Nephron progenitor cell (in vitro differentiated cells): ENCODE results near the gene RAB34.
A peak's percentile ranks its signal among the peaks of the same experiment; 100 is the strongest.

Source experiments
- DNase-seq: peaks from one replicate; pipeline ENCODE4 v3.0.0; 2021
- H3K27ac Mint-ChIP-seq: 2 replicates; pipeline ENCODE4 v1.8.0; 2021; ENCODE audit warnings: mild to moderate bottlenecking, moderate library complexity, mixed read lengths
- H3K27me3 Mint-ChIP-seq: 2 replicates; pipeline ENCODE4 v1.8.0; 2021; ENCODE audit warnings: mild to moderate bottlenecking, low read depth, mixed read lengths; ENCODE audit not compliant: poor library complexity
- H3K36me3 Mint-ChIP-seq: 2 replicates; pipeline ENCODE4 v1.8.0; 2021; ENCODE audit warnings: low read depth, mixed read lengths
- H3K4me1 Mint-ChIP-seq: 2 replicates; pipeline ENCODE4 v1.8.0; 2021; ENCODE audit warnings: mixed read lengths
- H3K4me3 Mint-ChIP-seq: 2 replicates; pipeline ENCODE4 v1.8.0; 2021; ENCODE audit warnings: mild to moderate bottlenecking, moderate library complexity, mixed read lengths
- H3K9me3 Mint-ChIP-seq: 2 replicates; pipeline ENCODE4 v1.8.0; 2021; ENCODE audit warnings: mild to moderate bottlenecking, moderate library complexity, mixed read lengths
- TF ChIP-seq, protein P1 (sequence below): fragments of 200-600 bp; sonication (generic); IDR thresholded peaks from 2 replicates; pipeline ENCODE4 v1.5.0; 2021; ENCODE audit warnings: antibody characterized with exemption

The RAB34 gene

DNA sequence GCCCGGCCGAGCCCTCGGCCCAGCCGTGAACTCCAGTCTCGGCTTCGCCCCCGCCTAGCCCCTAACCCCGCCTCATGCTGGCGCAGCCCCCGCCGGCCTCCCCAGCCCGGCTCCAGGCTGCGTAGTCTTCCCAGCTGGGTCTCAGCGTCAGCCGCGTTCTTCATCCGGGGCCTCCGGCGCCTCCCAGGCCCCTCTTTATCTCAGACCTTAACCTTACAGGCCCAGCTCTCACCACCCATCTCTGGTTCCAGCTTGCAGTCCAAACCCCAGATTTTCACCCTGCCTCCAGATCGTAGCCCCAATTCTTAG lies 6.0 kb downstream of the RAB34 start, which contains the start of gene PROCA1:
TSS of gene PROCA1 (minus strand) at position 166 of the 309 bp plus-strand sequence. CDS start 228 bp downstream, outside the sequence.
- Mint-ChIP-seq H3K4me3 (peak within 1 kb of the TSS; percentile 96), H3K27me3 (peaks cover 3% of the 10 kb centered on the region), H3K4me1 (peaks cover 66% of the 10 kb centered on the region), H3K9me3 (no peaks in the 10 kb centered on the region), H3K36me3 (peaks cover 37% of the 10 kb centered on the region), H3K27ac (peak within 1 kb of the TSS; percentile 100)
- TF ChIP-seq, protein P1, sequence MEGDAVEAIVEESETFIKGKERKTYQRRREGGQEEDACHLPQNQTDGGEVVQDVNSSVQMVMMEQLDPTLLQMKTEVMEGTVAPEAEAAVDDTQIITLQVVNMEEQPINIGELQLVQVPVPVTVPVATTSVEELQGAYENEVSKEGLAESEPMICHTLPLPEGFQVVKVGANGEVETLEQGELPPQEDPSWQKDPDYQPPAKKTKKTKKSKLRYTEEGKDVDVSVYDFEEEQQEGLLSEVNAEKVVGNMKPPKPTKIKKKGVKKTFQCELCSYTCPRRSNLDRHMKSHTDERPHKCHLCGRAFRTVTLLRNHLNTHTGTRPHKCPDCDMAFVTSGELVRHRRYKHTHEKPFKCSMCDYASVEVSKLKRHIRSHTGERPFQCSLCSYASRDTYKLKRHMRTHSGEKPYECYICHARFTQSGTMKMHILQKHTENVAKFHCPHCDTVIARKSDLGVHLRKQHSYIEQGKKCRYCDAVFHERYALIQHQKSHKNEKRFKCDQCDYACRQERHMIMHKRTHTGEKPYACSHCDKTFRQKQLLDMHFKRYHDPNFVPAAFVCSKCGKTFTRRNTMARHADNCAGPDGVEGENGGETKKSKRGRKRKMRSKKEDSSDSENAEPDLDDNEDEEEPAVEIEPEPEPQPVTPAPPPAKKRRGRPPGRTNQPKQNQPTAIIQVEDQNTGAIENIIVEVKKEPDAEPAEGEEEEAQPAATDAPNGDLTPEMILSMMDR, result no peak
- no peak for DNase-seq

DNA sequence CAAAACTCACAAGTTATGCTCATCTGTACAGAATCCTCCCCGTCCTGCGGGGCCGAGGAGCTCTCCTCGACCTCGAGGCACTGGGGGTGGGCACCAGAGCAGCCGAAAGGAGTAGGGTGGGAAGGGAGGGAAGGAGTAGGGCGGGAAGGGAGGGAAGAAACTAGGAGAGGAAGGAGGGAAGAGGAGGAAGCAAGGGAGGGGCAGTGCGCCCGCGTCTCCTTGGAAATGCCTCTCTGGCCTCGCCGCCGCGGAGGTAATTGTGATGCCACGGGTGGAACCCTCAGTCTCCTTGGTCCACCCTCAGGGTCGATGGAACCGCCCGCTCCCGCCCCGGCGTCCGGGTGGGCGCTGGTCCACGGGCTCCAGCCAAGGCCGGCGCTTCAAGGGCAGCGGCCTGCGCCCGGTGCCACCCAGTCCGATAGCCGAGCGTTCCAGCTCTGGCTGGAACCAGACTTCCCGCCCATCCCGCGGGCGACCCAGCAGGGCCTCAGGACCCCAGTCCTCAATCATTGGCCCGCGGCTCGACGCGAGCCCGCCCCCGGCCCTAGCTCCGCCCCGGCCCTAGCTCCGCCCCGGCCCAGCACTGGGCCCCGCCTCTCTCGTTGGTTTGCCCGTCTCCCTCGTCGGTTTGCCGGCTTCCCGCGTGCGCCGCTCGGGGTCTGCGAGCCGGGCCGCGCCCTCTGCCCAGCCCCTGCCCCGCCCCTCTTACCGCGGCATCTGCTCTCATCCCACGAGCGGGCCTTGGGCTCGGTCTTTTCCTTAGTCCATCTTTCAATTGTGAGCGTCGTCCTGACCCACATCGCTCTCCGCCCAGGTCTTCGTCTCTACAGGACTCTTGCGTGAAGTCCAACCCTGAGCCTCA lies 6.6 kb downstream of the RAB34 start:
- Mint-ChIP-seq H3K27ac (peak overlapping the region; percentile 100), H3K36me3 (peaks cover 37% of the 10 kb centered on the region), H3K4me1 (peaks cover 60% of the 10 kb centered on the region), H3K27me3 (peaks cover 3% of the 10 kb centered on the region), H3K9me3 (no peaks in the 10 kb centered on the region), H3K4me3 (peak overlapping the region; percentile 96)
- TF ChIP-seq, protein P1, result no peak
- DNase-seq, result peak; percentile 97

DNA sequence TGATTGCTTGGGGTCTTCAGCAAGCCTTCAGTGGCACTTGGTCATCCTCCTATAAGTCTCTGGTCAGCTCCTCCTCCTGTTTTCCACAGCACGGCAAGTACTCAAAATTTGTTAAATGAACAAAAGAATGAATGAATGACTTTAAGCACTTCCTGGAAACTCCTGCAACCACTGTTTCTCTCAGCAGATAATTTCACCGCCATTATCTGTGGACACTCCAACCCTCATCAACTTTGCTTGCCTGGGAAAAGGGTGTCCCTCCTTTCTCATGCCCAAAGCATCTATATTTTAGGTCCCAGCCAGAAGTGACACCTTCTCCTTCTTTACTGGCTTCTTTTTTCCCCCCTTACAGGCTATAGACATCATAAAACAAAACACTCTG lies 10.3 kb downstream of the RAB34 start:
- peak overlapping the region; percentile 7 for H3K27ac Mint-ChIP-seq
- H3K4me3 Mint-ChIP-seq, result no peak overlapping the region
- DNase-seq, result no peak
- peaks cover 3% of the 10 kb centered on the region for H3K27me3 Mint-ChIP-seq
- H3K4me1 Mint-ChIP-seq, result peaks cover 39% of the 10 kb centered on the region
- TF ChIP-seq, protein P1, result no peak
- no peaks in the 10 kb centered on the region for H3K9me3 Mint-ChIP-seq
- H3K36me3 Mint-ChIP-seq, result peaks cover 11% of the 10 kb centered on the region

DNA sequence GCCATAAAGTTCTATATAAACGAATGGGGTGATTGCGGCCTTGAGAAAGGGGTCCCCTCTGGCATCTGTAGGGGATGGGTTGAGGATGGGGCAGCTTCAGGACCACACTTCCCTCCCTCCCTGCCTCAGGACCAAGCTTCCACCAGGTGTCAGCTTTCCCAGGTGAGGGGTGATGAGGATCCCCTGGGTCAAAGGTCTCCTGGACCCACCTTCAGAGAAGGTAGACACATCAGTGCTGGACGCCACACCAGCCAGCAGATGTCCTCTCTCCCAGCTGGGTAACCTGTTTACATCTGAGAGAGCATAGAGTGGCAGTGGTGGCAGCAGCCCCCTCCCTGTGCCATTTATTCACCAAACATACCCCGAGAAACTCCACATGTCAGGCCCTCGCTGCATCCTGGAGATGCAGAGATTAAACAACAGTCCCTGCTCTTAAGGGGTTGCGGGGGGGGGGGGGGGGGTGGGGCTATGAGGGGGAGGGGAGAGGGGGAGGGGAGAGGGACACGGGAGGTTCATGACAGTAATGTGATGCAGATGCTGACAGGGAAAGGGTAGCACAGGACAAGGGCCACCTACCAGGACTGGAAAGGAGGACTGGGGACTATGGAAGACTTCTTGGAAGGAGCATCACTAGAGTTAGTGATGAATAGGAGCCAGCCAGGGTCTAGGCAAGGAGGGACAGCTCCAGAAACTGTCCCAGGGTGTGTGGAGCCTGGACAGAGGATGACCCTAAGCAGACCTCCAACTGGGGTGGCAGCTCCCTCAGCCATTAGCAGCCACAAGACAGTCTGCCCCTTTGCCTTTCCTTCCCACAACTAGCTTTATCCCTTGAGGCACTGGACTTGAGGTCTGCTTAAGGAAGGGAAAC lies 11.0 kb downstream of the RAB34 start:
- H3K4me1 Mint-ChIP-seq, result peaks cover 32% of the 10 kb centered on the region
- no peak for DNase-seq
- H3K27me3 Mint-ChIP-seq, result peaks cover 3% of the 10 kb centered on the region
- no peak overlapping the region for H3K4me3 Mint-ChIP-seq
- H3K36me3 Mint-ChIP-seq, result peaks cover 14% of the 10 kb centered on the region
- H3K27ac Mint-ChIP-seq, result peak overlapping the region; percentile 96
- no peaks in the 10 kb centered on the region for H3K9me3 Mint-ChIP-seq
- TF ChIP-seq, protein P1, result no peak

DNA sequence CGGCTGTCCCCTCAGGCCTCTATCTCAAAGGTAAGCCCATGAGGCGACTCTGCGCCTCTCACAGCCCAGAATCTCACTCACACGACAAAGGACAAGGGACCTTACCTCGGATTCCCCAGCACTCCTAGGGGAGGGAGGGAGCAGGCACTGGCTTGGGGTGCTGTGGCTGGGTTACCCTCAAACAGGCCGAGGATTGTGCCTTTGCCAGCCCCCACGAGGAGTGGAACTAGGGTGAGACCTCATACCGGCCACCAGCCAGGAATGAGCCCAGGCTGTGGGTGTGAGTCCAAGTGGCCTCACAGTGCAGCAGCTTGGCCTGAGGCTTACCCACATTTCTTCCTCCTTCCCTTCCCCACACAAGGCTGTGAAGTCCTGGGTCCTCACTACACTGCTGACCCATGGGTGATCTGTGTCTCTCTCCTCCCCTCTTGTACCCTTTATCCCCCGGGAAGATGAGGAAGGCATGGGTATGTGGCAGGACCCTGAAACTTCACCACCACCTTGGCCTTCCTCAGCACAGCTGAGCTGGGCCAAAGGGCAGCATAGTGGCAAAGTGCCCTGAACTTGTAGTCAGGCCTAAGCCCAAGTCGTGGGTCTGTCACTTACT lies 11.8 kb downstream of the RAB34 start:
- H3K9me3 Mint-ChIP-seq, result no peaks in the 10 kb centered on the region
- H3K36me3 Mint-ChIP-seq, result peaks cover 22% of the 10 kb centered on the region
- TF ChIP-seq, protein P1, result no peak
- peaks cover 3% of the 10 kb centered on the region for H3K27me3 Mint-ChIP-seq
- H3K4me1 Mint-ChIP-seq, result peaks cover 30% of the 10 kb centered on the region
- H3K27ac Mint-ChIP-seq, result peak overlapping the region; percentile 96
- no peak overlapping the region for H3K4me3 Mint-ChIP-seq
- no peak for DNase-seq
